Measurements from ENCODE around the gene UROC1.

Gene UROC1

GRCh38 chr3:126494970-126495230, 22.7 kb downstream of the UROC1 start:
- DNase-seq (ENCODE audit: low read depth in 2 of 2) = no peak

DNA sequence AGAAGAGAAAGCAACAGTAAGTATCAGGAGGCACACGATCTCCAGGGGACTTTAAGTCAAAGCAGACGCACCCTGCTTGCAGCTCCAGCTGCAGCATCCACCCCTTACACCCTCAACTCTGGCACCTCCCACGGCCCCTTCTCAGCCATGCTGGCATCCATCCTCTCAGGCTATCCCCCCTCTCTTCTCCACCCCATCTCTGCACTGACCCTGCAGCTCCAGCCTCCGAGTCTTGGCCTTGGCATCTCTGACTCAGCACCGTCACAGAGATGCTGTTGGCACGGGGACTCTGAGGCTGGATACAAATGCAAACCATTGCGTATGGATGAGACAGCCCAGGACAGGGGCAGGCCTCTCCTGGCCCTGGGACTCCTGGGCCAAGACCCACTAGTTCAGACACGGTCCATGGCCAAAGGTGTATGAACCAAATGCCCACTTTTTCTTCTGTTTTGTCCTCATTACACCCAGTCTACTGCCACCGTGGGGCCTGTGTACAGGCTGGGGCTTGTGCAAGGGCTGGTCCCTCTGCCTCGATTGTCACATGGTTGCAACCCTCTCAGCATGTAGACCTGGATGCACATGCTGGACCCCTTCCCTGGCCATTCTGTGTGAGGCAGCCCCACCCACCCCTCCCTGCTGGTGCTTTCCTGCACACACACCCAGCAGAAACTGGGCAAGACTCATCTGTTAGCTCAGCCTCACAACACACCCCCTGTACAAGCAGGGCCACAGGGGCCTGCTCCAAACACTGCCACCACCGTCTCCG, 23.2 kb downstream of the UROC1 start:
- no peak for DNase-seq (ENCODE audit: low read depth in 2 of 2)

DNA sequence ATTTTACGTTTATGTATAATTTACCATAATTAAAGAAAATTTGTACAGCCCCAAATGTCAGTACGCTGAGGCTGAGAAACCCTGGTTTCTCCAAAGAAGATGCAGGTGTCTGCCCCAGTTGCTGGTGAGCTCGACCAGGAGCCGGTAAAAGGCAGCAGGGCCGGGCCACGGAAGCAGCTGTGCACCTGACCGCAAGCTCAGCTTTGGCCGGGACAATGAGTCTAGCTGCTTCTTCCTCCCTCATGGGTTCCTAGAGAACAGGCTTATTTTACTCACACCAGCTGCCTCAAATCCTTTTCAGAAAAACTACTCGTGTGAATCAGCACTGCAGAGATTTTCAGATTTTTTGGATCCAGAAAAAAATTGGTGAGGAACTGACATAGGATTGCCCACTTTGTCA, 23.8 kb downstream of the UROC1 start:
- no peak for DNase-seq (ENCODE audit: low read depth in 2 of 2)

DNA sequence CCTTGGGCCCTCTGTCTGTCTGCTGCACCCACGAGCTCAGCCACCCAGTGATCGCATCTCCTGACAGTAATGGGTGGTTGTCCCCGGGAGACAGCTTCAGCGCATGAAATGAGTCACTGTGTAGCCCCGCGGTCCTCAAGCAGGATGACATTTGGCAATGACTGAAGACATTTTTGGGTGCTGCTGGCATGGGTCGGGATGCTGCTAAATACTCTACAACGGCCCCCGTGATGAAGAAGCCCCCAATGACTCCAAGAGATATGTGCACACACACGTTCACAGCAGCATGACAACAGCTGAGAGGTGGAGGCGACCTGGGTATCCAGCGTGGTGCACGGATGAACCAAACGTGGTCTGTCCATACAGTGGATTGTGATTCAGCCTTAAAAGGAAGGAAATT, 24.5 kb downstream of the UROC1 start:
- DNase-seq (ENCODE audit: low read depth in 2 of 2) = no peak

DNA sequence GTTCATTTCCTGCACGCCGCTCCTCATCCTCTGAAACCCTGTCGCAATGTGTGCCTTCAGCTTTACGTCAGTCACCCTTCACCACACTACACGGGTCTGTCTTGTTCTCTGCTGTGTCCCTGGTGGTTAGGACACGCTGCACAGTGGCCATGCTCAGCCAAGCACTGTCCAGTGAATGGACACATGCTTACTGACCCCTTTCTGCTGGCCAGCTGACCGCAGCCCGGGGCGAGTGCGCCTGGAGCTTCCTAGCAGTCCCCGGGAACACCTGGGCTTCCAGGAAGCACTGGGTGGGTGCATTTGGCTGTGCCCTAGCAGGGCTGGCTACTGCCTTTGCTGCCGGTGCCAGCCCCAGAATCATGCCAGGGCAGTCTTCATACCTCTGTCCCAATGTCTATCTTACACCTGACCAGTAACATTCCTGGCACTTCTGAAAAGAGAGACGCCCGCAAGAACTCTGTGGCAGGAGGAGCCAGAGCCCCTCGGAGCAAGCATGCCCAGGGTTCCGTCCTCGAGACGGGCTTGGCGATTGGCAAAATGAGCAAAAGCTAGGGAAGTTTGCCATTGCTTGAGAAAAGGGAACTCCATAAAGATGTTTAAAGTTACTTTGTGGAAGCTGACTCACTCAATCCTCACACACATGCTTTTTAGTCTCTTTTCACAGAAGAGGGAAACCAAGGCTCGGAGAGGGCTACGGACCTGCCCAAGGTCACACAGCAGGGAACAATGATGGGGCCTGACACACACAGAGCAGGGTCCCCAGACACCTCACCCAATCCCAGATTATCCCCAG, 26.2 kb downstream of the UROC1 start:
- no peak for DNase-seq (ENCODE audit: low read depth in 2 of 2)

GRCh38 chr3:126490619-126491018, 27.0 kb downstream of the UROC1 start:
- DNase-seq (ENCODE audit: low read depth in 2 of 2) = no peak

- DNase-seq (ENCODE audit: low read depth in 2 of 2) = no peak
Measured at GRCh38 chr3:126488886-126489569, 28.5 kb downstream of the UROC1 start.

DNA sequence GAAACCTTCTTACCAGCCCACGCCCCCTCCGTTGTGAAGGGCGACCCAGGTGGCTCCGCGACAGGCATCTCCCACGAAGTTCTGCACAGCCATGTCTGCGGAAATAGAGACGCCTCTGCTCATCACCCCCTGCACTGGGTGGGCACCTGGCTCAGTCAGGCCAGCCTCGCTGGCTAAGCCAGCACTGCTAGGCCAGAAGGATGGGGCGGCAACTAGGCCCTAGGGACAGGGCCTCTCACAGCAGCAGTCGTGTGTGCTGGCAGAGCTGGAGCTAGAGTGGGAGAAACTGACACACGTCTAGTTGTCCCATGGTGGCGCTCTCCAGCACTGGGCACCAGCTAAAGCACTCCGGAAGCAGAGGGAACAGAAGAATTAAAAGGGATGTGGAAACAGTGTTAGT, 29.4 kb downstream of the UROC1 start:
- no peak for DNase-seq (ENCODE audit: low read depth in 2 of 2)

DNA sequence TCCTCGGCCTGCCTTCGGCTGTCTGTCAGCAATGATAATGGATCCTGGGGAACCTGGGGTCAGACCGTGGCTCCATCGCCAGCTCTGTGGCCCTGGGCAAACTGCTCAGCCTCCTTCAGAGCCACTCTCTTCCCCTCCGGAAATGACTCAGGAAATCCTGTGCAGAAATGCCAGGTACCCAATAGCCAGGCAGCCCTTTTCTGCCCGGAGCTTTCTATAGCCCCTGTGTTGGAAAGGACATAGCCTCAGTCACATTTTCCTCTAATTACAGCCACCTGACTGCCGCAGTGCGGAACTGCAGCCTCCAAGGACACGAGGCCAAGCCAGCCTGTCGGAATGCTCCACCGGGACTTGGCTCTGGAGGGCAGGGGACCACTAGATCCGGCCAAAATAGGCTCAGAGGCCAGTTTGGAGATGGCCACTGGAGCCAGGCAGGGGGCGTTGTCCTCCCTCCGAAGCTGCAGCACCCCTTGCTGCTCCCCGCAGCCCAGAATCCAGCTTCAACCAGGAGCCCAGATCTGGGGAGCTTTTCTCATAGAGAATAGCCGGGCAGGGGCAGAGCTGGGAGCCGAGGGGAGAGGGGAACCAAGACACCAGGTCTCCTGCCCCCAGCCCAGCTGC, 30.3 kb downstream of the UROC1 start:
- DNase-seq (ENCODE audit: low read depth in 2 of 2) = no peak

DNA sequence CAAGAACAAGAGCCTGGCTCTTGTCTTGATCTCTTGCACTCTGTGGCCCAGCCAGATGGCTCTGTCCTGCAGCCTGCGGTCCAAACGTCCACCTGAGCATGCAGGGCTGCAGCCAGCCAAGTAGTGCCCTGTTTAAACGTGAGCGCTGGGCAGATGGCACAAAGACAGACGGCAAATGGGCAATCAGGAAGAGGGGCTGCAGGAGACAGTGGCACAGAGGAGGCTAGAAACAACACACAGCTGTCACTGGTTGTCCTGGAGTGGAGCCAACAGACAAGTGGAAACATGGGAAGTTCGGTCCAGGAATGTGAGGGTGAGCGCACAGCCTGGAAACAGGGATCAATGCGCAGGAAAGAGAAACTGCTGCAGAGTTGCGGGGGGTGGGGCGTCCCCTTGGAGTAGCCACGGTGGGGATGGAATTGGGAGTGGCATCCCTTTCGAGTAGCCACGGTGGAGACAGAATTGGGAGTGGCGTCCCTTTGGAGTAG, 31.2 kb downstream of the UROC1 start:
- DNase-seq (ENCODE audit: low read depth in 2 of 2) = no peak

- DNase-seq (ENCODE audit: low read depth in 2 of 2) = no peak
Measured at GRCh38 chr3:126485956-126486355, 31.6 kb downstream of the UROC1 start.

DNA sequence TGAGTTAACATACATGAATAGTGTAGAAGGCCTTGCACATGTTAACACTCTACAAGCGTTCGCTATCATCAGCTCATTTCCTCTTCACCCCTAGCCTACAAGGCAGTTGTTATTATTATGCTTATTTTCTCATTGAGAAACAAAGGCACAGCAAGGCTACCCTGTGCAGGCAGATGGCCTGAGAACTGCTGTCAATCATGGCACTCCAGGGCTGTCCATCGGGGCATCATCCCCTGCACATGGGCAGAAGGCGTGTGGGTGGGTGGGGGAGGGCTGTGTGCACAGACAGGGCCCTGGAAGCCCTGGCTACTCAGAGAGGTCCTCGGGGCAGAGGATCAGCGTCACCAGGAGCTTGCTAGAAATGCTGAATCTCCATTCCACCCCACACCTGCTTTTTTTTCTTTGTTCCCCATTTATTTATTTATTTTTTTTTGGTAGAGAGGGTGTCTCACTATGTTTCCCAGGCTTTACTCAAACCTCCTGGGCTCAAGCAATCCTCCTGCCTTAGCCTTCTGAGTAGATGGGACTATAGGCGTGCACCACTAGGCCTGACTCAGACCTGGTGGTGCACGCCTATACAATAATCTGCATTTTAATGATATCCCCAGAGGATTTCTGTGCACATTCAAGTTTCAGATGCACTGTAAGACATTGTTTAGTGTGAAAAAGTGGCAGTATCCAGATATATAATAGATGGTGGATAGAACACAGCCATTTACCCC, 32.2 kb downstream of the UROC1 start:
- no peak for DNase-seq (ENCODE audit: low read depth in 2 of 2)

- no peak for DNase-seq (ENCODE audit: low read depth in 2 of 2)
Measured at GRCh38 chr3:126484662-126485061, 32.9 kb downstream of the UROC1 start.

DNA sequence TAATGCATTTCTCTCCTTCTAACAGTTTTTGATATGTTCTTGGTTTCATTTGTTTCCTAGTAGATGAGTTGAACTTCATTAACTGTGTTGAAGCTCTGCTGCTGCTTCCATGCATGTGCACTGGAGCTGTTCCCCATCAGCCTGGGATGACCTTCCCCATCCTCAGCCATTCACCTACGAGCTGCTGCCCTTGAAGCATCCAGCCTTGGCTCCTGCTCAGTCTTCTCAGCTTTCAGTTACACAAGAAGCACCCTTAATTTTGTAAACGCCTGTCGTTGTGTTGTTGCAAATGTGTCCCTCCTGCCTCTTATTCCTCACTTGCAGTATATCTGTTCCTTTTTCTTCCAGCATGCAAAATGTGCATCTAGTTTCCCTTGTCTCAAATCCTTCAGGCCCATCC, 33.4 kb downstream of the UROC1 start:
- DNase-seq (ENCODE audit: low read depth in 2 of 2) = no peak

DNA sequence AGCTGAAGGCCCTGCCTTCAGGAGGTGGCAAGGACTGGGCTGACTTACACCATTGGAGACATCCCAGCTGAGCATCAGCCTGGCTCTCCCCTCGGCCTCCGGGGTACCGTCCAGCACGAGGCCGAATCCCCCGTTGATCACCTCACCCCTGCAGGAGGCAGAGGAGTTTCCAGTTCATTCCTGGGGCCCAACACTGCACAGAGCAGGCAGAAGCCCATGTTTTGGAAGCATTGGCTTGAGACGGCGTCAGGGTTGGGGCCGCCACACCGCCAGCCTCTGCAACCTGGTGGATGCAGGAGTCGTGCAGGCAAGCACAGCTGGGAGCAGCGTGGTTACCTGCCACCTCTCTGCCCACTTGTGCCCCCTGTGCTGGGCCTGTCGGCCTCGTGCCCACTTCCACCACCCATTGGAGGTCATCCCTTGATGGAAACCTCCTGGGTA, 34.2 kb downstream of the UROC1 start:
- no peak for DNase-seq (ENCODE audit: low read depth in 2 of 2)

- DNase-seq (ENCODE audit: low read depth in 2 of 2) = no peak
Measured at GRCh38 chr3:126482503-126483255, 34.9 kb downstream of the UROC1 start.

GRCh38 chr3:126481808-126482502, 35.6 kb downstream of the UROC1 start:
- DNase-seq (ENCODE audit: low read depth in 2 of 2) = no peak

- DNase-seq (ENCODE audit: low read depth in 2 of 2) = no peak
Measured at GRCh38 chr3:126480861-126481260, 36.7 kb downstream of the UROC1 start.

- no peak for DNase-seq (ENCODE audit: low read depth in 2 of 2)
Measured at GRCh38 chr3:126480206-126480605, 37.4 kb downstream of the UROC1 start.

GRCh38 chr3:126479642-126480041, 37.9 kb downstream of the UROC1 start:
- no peak for DNase-seq (ENCODE audit: low read depth in 2 of 2)
